ENCODE results near the gene RELA.

RELA gene

DNA sequence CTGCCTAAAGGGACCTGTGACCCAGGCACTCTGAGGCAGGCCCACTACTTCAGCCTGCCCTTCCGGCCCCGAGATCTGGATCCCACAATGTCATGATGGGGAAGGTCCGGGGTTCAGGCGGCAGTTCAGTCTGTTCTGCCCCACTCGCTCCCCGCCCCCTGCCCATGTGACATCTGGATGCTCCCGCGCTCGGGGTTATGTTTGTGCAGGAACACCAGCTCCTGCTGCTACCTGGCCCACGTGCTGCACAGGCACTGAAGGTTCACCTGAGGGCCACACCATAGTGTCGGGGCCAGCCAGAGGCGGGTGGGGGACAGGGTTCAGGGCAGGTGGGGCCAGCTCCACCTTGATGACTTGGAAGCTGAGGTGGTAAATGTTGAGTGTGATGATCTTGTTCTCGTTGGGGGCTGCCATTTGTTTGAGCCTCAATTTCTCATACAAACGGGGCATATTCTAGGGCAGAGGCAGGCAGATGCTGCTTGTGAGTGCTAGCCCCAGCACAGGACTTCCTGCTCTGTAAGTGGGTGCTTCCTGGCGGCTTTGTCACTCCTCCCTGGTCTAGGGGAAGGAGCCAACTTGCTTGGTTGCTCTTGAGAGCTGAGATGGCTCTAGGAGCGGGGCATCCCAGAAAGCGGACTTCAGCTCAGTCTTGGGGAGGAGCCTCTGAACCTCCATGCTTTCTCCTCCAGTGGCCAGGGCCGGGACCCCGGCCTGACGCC, 29.2 kb downstream of the RELA start:
- DNase-seq (ENCODE audit: low read depth in 2 of 2) = no peak

- DNase-seq (ENCODE audit: low read depth in 2 of 2) = no peak
Measured at GRCh38 chr11:65630215-65630614, 32.5 kb downstream of the RELA start.

DNA sequence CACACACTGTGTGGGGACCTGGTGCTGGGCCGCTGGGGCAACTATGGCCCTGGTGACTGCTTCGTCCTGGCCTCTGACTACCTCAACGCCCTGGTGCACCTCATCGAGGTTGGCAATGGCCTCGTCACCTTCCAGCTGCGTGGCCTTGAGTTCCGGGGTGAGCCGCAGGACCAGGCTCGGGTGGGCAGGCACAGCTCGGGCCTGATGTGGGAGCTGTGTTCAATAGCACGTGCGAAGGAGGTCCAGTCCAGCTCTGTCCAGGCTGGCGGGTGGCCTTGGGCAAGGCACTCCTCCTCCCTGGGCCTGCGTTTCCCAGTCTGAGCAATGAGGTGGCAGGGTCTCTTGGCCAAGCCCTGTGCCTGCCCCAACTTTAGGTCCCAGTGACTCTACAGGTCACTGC, 33.1 kb downstream of the RELA start:
- no peak for DNase-seq (ENCODE audit: low read depth in 2 of 2)

GRCh38 chr11:65627202-65627601, 35.5 kb downstream of the RELA start:
- no peak for DNase-seq (ENCODE audit: low read depth in 2 of 2)

DNA sequence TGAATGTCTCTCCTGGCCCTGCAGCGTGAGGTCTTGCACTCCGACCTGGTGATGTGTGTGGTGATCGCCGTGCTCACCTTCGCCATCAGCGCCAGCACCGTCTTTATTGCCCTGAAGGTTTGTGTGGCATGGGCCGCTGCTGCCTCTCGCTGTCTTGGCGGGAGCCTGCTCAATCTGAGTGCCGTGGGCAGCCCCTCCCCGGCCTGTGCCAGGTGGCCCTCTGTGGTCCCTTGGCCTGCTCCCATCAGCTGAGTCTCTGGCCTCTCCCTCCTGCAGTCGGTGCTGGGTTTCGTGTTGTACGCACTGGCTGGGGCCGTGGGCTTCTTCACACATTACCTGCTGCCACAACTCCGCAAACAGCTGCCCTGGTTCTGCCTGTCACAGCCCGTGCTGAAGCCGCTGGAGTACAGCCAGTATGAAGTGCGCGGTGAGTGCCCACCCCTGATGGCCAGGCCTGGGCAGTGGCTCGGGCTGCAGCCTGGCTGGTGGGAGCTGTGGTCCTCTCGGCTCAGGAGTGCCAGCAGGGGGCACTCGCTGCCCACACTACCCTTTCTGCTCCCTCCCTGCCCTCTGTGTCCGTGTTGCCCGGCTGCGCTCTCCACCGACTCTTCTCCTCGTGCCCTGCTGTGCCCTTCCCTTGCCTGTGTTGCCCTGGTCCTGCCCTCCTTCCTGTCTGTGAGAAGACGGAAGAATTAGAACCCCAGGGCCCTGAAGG, 36.9 kb downstream of the RELA start:
- no peak for DNase-seq (ENCODE audit: low read depth in 2 of 2)

GRCh38 chr11:65624931-65625627, 37.6 kb downstream of the RELA start:
- no peak for DNase-seq (ENCODE audit: low read depth in 2 of 2)

DNA sequence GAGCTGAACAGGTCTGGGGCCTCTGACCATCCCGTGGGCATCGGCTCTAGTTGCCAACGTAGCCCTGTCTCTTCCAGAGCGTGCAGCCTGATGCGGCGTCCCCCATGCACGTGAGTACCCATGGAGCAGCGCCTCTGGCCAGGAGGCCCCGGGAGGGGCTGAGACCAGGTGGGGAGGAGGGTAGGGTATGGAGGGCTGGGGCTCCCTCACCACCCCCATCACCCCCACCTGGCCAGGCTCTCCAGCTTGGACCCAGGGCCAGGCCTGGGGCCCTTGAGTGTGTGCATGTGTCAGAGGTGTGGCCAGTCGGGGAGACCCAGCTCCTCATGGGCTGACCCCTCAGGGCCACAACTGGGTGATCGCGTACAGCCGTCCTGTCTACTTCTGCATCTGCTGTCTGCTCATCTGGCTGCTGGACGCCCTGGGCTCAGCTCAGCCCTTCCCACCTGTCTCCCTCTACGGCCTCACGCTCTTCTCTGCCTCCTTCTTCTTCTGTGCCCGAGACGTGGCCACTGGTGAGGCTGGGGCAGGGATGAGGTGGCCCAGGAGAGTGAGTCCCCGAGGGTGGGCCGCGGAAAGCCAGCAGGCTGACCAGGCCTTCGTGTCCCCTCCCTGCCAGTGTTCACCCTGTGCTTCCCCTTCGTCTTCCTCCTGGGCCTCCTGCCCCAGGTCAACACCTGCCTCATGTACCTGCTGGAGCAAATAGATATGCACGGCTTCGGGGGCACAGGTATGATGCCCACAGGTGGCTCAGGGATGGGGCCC, 38.7 kb downstream of the RELA start:
- no peak for DNase-seq (ENCODE audit: low read depth in 2 of 2)

GRCh38 chr11:65623177-65623576, 39.5 kb downstream of the RELA start:
- no peak for DNase-seq (ENCODE audit: low read depth in 2 of 2)

DNA sequence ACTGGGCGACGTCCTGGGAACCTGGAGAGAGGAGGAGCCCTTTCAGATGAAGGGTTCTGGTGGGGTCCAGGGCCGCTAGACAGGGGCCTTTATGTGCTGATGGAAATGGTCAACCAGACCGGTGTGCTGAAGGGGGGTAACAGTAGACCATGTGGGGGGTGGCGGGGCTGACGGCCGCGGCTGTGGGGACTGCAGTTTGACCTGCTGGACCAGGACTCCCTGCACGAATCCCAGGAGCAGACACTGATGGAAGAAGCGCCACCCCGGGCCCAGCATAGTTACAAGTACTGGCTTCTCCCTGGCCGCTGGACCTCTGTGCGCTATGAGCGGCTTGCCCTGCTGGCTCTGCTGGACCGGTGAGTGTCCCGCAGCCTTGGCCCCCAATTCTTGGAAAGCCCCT, 40.7 kb downstream of the RELA start:
- DNase-seq (ENCODE audit: low read depth in 2 of 2) = no peak

- no peak for DNase-seq (ENCODE audit: low read depth in 2 of 2)
Measured at GRCh38 chr11:65621460-65621859, 41.3 kb downstream of the RELA start.

DNA sequence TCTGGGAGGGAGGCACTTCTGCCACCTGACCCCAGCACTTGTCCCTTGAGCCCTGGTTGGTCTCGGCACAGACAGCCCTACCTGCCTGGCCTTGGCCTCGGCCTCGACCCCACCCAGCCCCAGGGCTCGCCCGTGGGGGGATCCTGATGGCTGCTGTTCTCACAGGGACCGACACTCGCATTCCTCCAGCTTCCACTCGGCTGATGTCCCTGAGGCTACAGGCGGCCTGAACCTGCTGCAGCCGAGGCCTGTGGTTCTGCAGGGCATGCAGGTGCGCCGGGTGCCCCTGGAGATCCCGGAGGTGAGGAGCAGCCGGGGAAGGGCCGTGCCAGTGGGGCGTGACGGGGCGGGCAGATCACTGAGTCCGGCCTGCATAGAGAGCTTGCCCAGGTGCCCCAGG, 42.0 kb downstream of the RELA start:
- no peak for DNase-seq (ENCODE audit: low read depth in 2 of 2)

- DNase-seq (ENCODE audit: low read depth in 2 of 2) = no peak
Measured at GRCh38 chr11:65619281-65619928, 43.3 kb downstream of the RELA start.

DNA sequence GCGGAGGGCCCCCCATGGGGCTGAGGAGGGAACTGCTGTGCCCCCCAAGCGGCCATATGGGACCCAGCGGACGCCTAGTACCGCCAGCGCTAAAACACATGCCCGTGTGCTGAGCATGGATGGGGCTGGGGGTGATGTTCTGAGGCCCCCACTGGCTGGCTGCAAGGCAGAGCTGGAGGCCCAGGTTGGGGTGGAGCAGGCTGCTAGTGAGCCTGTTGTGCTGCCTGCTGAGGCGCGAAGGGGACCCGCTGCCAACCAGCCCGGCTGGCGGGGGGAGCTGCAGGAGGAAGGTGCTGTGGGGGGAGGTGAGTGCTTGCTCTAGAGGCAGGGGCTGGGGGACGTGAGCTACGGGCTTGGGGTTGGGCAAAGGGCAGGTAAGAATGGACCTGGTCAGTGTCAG, 44.0 kb downstream of the RELA start:
- no peak for DNase-seq (ENCODE audit: low read depth in 2 of 2)

DNA sequence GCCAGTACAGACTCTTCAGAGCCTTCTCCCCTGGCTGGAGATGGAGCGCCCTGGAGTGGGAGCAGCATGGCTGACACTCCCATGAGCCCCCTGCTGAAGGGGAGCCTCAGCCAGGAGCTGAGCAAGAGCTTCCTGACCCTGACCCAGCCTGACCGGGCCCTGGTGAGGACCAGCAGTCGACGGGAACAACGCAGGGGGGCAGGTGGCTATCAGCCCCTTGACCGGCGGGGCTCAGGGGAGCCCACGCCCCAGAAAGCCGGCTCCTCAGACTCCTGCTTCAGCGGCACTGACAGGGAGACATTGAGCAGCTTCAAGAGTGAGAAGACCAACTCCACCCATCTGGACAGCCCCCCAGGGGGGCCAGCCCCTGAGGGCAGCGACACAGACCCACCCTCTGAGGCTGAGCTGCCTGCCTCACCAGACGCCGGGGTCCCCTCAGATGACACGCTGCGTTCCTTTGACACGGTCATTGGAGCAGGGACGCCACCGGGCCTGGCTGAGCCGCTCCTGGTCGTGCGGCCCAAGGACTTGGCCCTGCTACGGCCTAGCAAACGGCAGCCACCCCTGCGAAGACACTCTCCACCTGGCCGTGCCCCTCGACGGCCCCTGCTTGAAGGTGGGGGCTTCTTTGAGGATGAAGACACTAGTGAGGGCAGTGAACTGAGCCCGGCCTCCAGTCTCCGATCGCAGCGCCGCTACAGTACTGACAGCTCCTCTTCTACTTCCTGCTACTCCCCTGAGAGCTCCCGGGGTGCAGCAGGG, 44.5 kb downstream of the RELA start:
- DNase-seq (ENCODE audit: low read depth in 2 of 2) = no peak

GRCh38 chr11:65617136-65617850, 45.4 kb downstream of the RELA start:
- DNase-seq (ENCODE audit: low read depth in 2 of 2) = no peak

GRCh38 chr11:65616575-65617001, 46.1 kb downstream of the RELA start:
- DNase-seq (ENCODE audit: low read depth in 2 of 2) = no peak

- DNase-seq (ENCODE audit: low read depth in 2 of 2) = peak in 1 of 2 experiments; percentile 51
Measured at GRCh38 chr11:65615950-65616574, 46.7 kb downstream of the RELA start.

GRCh38 chr11:65615229-65615949, 47.3 kb downstream of the RELA start, which contains the start of gene PCNX3:
Gene PCNX3 (plus strand): TSS chr11:65615776. CDS start chr11:65616312, 536 bp downstream.
- peak; percentile 100 for DNase-seq (ENCODE audit: low read depth in 2 of 2)

All from stimulated activated CD4-positive, alpha-beta T cell treated with anti-CD3 and anti-CD28 coated beads, Interleukin-12 subunit alpha, Interleukin-12 subunit beta, amount 100 ng/mL, for 24 hours (primary cell).